Osteoblast (primary cell): Measurements from ENCODE around the gene LMTK2. TPM values are rescaled to one million over a fixed set of nuclear protein-coding genes. Genes with fewer than 3 reads are reported as not detected.
A peak's percentile ranks its signal among the peaks of the same experiment; 100 is the strongest.

Experiments used
- DNase-seq: peaks from one replicate; pipeline ENCODE4 v3.0.0; 2011; ENCODE audit warnings: low spot score, mixed read lengths; ENCODE audit not compliant: insufficient read length; ENCODE audit errors: missing footprints
- H2AFZ ChIP-seq: 2 replicates; pipeline ENCODE4 v1.6.0; 2011; ENCODE audit warnings: mild to moderate bottlenecking, low read length
- H3K27ac ChIP-seq: 2 replicates; pipeline ENCODE4 v1.5.1; 2011; ENCODE audit warnings: mild to moderate bottlenecking, low read depth, low read length, moderate library complexity
- H3K27me3 ChIP-seq: 2 replicates; pipeline ENCODE4 v1.6.0; 2012; ENCODE audit warnings: mild to moderate bottlenecking, control low read depth, inconsistent platforms, low read length, moderate library complexity; ENCODE audit not compliant: insufficient read depth
- H3K36me3 ChIP-seq: 2 replicates; pipeline ENCODE4 v1.5.1; 2011; ENCODE audit warnings: mild to moderate bottlenecking, low read length, control low read depth, moderate library complexity; ENCODE audit not compliant: insufficient read depth
- H3K4me1 ChIP-seq: 2 replicates; pipeline ENCODE4 v1.5.1; 2011; ENCODE audit warnings: mild to moderate bottlenecking, low read length, control low read depth, moderate library complexity; ENCODE audit not compliant: insufficient read depth
- H3K4me2 ChIP-seq: 2 replicates; pipeline ENCODE4 v1.6.0; 2011; ENCODE audit warnings: mild to moderate bottlenecking, low read length; ENCODE audit not compliant: insufficient read depth
- H3K4me3 ChIP-seq: fragments of 200-600 bp; sonication (generic); 3 replicates; pipeline ENCODE4 v1.5.1; 2012; ENCODE audit warnings: mild to moderate bottlenecking, low read length, inconsistent platforms; ENCODE audit not compliant: insufficient read depth
- H3K79me2 ChIP-seq: 2 replicates; pipeline ENCODE4 v1.6.0; 2012; ENCODE audit warnings: mild to moderate bottlenecking, low read length, control low read depth, inconsistent platforms; ENCODE audit not compliant: insufficient read depth
- H3K9me3 ChIP-seq: 2 replicates; pipeline ENCODE4 v1.5.1; 2011; ENCODE audit warnings: low read depth, low read length, control low read depth
- H4K20me1 ChIP-seq: 2 replicates; pipeline ENCODE4 v1.6.0; 2012; ENCODE audit warnings: mild to moderate bottlenecking, low read length, control low read depth; ENCODE audit not compliant: insufficient read depth
- CTCF ChIP-seq: IDR thresholded peaks from 2 replicates; pipeline ENCODE4 v1.5.1; 2011; ENCODE audit warnings: mild to moderate bottlenecking, low read depth, low read length, moderate library complexity; ENCODE audit errors: extremely low read depth
- total RNA-seq: library from RNA; depleted of rRNA; stranded (reverse); fragments of >200 nt; gene quantifications from 2 replicates; pipeline ENCODE4 v1.2.3, GENCODE V29; 2012

The LMTK2 gene
- total RNA-seq, 1 donor, result 14.1 TPM

DNA sequence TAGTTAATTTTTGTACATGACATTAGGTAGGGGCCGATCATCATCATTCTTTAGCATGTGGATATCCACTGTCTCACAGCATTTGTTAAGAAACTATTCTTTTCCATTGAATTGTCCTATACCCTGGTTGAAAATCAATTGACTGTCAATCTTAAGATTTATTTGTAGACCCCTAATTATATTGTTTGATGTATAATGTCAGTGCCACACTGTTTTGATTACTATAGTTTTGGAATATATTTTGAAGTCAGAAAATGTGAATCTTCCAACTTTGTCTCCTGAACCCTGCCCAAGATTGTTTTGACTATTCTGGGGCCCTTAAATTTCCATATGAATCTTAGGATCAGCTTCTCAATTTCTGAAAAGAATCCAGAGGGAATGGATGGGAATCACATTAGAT, 6.6 kb upstream of the LMTK2 start:
- no peak for TF ChIP-seq CTCF
- Histone ChIP-seq H3K79me2 (no peaks in the 10 kb centered on the region), H3K27ac (no peak overlapping the region), H3K4me3 (no peak overlapping the region), H3K27me3 (no peaks in the 10 kb centered on the region), H4K20me1 (no peaks in the 10 kb centered on the region), H3K4me2 (no peak overlapping the region), H3K36me3 (no peaks in the 10 kb centered on the region), H3K4me1 (no peaks in the 10 kb centered on the region), H2AFZ (no peak overlapping the region), H3K9me3 (peaks cover 2% of the 10 kb centered on the region)
- no peak for DNase-seq

DNA sequence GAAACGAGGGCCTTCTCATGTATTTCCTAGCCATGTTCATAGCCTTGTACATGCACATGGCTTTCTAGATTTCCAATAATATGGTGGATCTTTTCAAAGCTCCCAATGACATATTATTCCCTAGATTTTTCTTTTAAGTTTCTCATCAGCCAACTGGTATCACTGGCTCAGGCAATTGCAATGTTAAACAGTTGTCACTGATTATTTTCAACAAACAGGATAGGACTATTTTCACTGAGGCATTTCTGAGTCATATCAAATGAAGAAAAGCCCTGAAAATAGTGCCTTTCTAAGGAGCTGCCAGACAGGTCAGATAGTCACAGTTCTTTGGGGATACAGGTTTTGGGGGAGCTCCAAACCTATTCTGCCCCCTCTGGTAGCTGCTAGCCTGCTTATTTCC, 4.5 kb upstream of the LMTK2 start:
- Histone ChIP-seq H3K4me3 (no peak overlapping the region), H3K36me3 (no peaks in the 10 kb centered on the region), H3K27me3 (no peaks in the 10 kb centered on the region), H3K4me1 (no peaks in the 10 kb centered on the region), H3K79me2 (peaks cover 5% of the 10 kb centered on the region), H3K9me3 (peaks cover 2% of the 10 kb centered on the region), H4K20me1 (no peaks in the 10 kb centered on the region), H3K27ac (no peak overlapping the region), H3K4me2 (no peak overlapping the region), H2AFZ (no peak overlapping the region)
- no peak for TF ChIP-seq CTCF
- no peak for DNase-seq

DNA sequence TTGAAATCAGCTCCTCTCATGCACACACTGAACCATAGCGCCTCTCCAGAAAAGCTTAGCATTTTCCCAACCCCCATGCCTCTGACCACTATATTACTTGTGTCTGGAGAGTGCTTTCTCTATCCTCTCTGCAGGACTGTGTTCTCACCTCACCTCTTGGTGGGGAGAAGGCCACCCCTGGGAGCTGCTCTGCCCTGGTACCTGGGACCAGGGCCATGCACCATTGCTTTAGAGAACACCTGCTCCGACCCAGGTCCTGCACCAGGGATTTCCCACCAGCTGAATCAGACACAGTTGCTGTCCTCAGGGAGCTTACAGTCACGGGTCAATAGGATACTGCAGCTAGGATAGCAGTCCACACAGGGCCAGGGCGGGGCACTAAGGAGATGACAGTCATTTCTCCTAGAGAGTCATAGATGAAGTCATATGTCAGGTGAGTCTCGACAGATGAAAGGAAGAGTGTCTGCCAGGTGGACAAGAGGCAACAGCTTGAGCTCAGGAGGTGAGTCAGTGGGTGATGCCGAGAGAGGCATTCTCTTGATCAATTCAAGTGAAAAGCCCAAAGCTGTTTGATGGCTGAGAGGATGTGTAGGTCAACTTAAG, 619 bp upstream of the LMTK2 start:
- Histone ChIP-seq H3K4me3 (no peak overlapping the region), H4K20me1 (peaks cover 8% of the 10 kb centered on the region), H3K36me3 (no peaks in the 10 kb centered on the region), H3K4me2 (no peak overlapping the region), H2AFZ (no peak overlapping the region), H3K79me2 (peaks cover 43% of the 10 kb centered on the region), H3K9me3 (no peaks in the 10 kb centered on the region), H3K27me3 (no peaks in the 10 kb centered on the region), H3K4me1 (peaks cover 5% of the 10 kb centered on the region), H3K27ac (no peak overlapping the region)
- DNase-seq, result no peak
- TF ChIP-seq CTCF, result no peak

GRCh38 chr7:98107313-98107721, 655 bp downstream of the LMTK2 start:
- Histone ChIP-seq H2AFZ (peak overlapping the region; percentile 57), H3K27me3 (no peaks in the 10 kb centered on the region), H3K27ac (peak overlapping the region; percentile 73), H3K4me2 (peak overlapping the region; percentile 95), H3K36me3 (no peaks in the 10 kb centered on the region), H3K4me1 (peaks cover 5% of the 10 kb centered on the region), H3K79me2 (peaks cover 55% of the 10 kb centered on the region), H3K9me3 (no peaks in the 10 kb centered on the region), H4K20me1 (peaks cover 14% of the 10 kb centered on the region), H3K4me3 (peak overlapping the region; percentile 97)
- no peak for TF ChIP-seq CTCF
- DNase-seq, result peak; percentile 76
